NCI-H524 (cell line): ENCODE results near the gene GASK1B.

Experiments used
- DNase-seq, 2 experiments: peaks; one replicate each; lab custom pipeline; 2025; lab: John Stamatoyannopoulos, UW

GASK1B gene

GRCh38 chr4:158186815-158187214 is 14.0 kb upstream of the GASK1B start:
- no peak for DNase-seq

- no peak for DNase-seq
Measured at GRCh38 chr4:158182736-158183135, 9.9 kb upstream of the GASK1B start.

GRCh38 chr4:158181906-158182305 is 9.1 kb upstream of the GASK1B start:
- no peak for DNase-seq

GRCh38 chr4:158179465-158179864 is 6.6 kb upstream of the GASK1B start:
- DNase-seq, result no peak

GRCh38 chr4:158176776-158177175 is 4.0 kb upstream of the GASK1B start:
- no peak for DNase-seq

GRCh38 chr4:158176108-158176507 is 3.3 kb upstream of the GASK1B start:
- no peak for DNase-seq

GRCh38 chr4:158170691-158171561 is 1.9 kb downstream of the GASK1B start:
- no peak for DNase-seq

- no peak for DNase-seq
Measured at GRCh38 chr4:158169931-158170690, 2.7 kb downstream of the GASK1B start.

GRCh38 chr4:158169506-158169905 is 3.3 kb downstream of the GASK1B start:
- DNase-seq, result no peak

GRCh38 chr4:158168606-158169005 is 4.2 kb downstream of the GASK1B start:
- DNase-seq, result no peak

GRCh38 chr4:158166701-158167100 is 6.1 kb downstream of the GASK1B start:
- no peak for DNase-seq

GRCh38 chr4:158164768-158165213 is 8.0 kb downstream of the GASK1B start:
- DNase-seq, result no peak

GRCh38 chr4:158163941-158164767 is 8.7 kb downstream of the GASK1B start:
- no peak for DNase-seq

GRCh38 chr4:158162631-158163030 is 10.2 kb downstream of the GASK1B start:
- DNase-seq, result no peak

GRCh38 chr4:158161551-158162354 is 11.1 kb downstream of the GASK1B start:
- DNase-seq, result no peak

- no peak for DNase-seq
Measured at GRCh38 chr4:158159718-158160094, 13.1 kb downstream of the GASK1B start.

GRCh38 chr4:158159054-158159717 is 13.6 kb downstream of the GASK1B start:
- no peak for DNase-seq

GRCh38 chr4:158157412-158157811 is 15.4 kb downstream of the GASK1B start:
- no peak for DNase-seq

GRCh38 chr4:158155656-158156356 is 17.0 kb downstream of the GASK1B start:
- DNase-seq, result no peak

GRCh38 chr4:158147151-158147550 is 25.7 kb downstream of the GASK1B start:
- DNase-seq, result no peak
